WTC11 (cell line): ENCODE results near the gene PTGES2. TPM values are rescaled to one million over a fixed set of nuclear protein-coding genes. Genes with fewer than 3 reads are reported as not detected.

Experiments
- CDX4 ChIP-seq: fragments of 250-450 bp; sonication (Bioruptor Pico); IDR thresholded peaks from 2 replicates; pipeline ENCODE4 v1.9.0; 2021; ENCODE audit warnings: moderate library complexity, mild to moderate bottlenecking, inconsistent platforms, borderline replicate concordance
- ETV6 ChIP-seq: sonication (generic); formaldehyde crosslinking; IDR thresholded peaks from 2 replicates; pipeline ENCODE4 v1.8.1; 2022; ENCODE audit warnings: mild to moderate bottlenecking, missing genetic modification reagents
- FOXJ3 ChIP-seq: sonication (generic); formaldehyde crosslinking; IDR thresholded peaks from 2 replicates; pipeline ENCODE4 v1.9.0; 2021; ENCODE audit warnings: missing genetic modification reagents, mild to moderate bottlenecking, borderline replicate concordance
- FOXP1 ChIP-seq: sonication (generic); formaldehyde crosslinking; IDR thresholded peaks from 2 replicates; pipeline ENCODE4 v1.8.0; 2022; ENCODE audit warnings: missing genetic modification reagents, mild to moderate bottlenecking, moderate library complexity, borderline replicate concordance
- GABPB1 ChIP-seq: sonication (generic); formaldehyde crosslinking; IDR thresholded peaks from 2 replicates; pipeline ENCODE4 v1.8.1; 2023; ENCODE audit warnings: mild to moderate bottlenecking, missing genetic modification reagents
- NFE2L1 ChIP-seq: sonication (generic); formaldehyde crosslinking; IDR thresholded peaks from 2 replicates; pipeline ENCODE4 v1.8.1; 2023; ENCODE audit warnings: missing genetic modification reagents
- NFYB ChIP-seq: sonication (generic); formaldehyde crosslinking; conservative IDR thresholded peaks from 2 replicates; pipeline ENCODE4 v1.8.0; 2022; ENCODE audit warnings: low read depth, missing genetic modification reagents
- SOX15 ChIP-seq: fragments of 250-450 bp; sonication (Bioruptor Pico); IDR thresholded peaks from 2 replicates; pipeline ENCODE4 v1.9.0; 2021; ENCODE audit warnings: mild to moderate bottlenecking
- STAT6 ChIP-seq: sonication (generic); formaldehyde crosslinking; conservative IDR thresholded peaks from 2 replicates; pipeline ENCODE4 v1.8.1; 2023; ENCODE audit warnings: mild to moderate bottlenecking, low read depth, missing genetic modification reagents, moderate library complexity
- TEAD4 ChIP-seq: sonication (generic); formaldehyde crosslinking; IDR thresholded peaks from 2 replicates; pipeline ENCODE4 v1.8.0; 2022; ENCODE audit warnings: mild to moderate bottlenecking, missing genetic modification reagents
- USF2 ChIP-seq: sonication (generic); formaldehyde crosslinking; IDR thresholded peaks from 2 replicates; pipeline ENCODE4 v1.8.1; 2023; ENCODE audit warnings: mild to moderate bottlenecking, missing genetic modification reagents, moderate library complexity
- ZBTB21 ChIP-seq: sonication (generic); formaldehyde crosslinking; IDR thresholded peaks from 2 replicates; pipeline ENCODE4 v1.8.1; 2023; ENCODE audit warnings: mild to moderate bottlenecking, missing genetic modification reagents, borderline replicate concordance
- ZNF232 ChIP-seq: sonication (generic); formaldehyde crosslinking; IDR thresholded peaks from 2 replicates; pipeline ENCODE4 v1.8.0; 2022; ENCODE audit warnings: mild to moderate bottlenecking, missing genetic modification reagents
- ZNF317 ChIP-seq: sonication (generic); formaldehyde crosslinking; IDR thresholded peaks from 2 replicates; pipeline ENCODE4 v1.8.1; 2023; ENCODE audit warnings: low read depth, mild to moderate bottlenecking, moderate library complexity, missing genetic modification reagents, borderline replicate concordance
- total RNA-seq: library from RNA; stranded (reverse); gene quantifications from 3 replicates; pipeline ENCODE4 v1.2.3, GENCODE V29; 2021
- TF ChIP-seq, protein P1 (sequence below): sonication (generic); formaldehyde crosslinking; IDR thresholded peaks from 2 replicates; pipeline ENCODE4 v1.8.0; 2023; ENCODE audit warnings: mild to moderate bottlenecking, missing genetic modification reagents
- TF ChIP-seq, protein P2 (sequence below): sonication (generic); formaldehyde crosslinking; IDR thresholded peaks from 2 replicates; pipeline ENCODE4 v1.8.1; 2023; ENCODE audit warnings: mild to moderate bottlenecking, missing genetic modification reagents
- TF ChIP-seq, protein P3 (sequence below): sonication (generic); formaldehyde crosslinking; IDR thresholded peaks from 2 replicates; pipeline ENCODE4 v1.8.0; 2022; ENCODE audit warnings: mild to moderate bottlenecking, missing genetic modification reagents
- TF ChIP-seq, protein P4 (sequence below): sonication (generic); formaldehyde crosslinking; conservative IDR thresholded peaks from 2 replicates; pipeline ENCODE4 v1.8.1; 2022; ENCODE audit warnings: mild to moderate bottlenecking, missing genetic modification reagents
- TF ChIP-seq, protein P5 (sequence below): fragments of 250-450 bp; sonication (Bioruptor Pico); IDR thresholded peaks from 2 replicates; pipeline ENCODE4 v1.9.0; 2021; ENCODE audit warnings: mild to moderate bottlenecking, borderline replicate concordance
- TF ChIP-seq, protein P6 (sequence below): sonication (generic); formaldehyde crosslinking; IDR thresholded peaks from 2 replicates; pipeline ENCODE4 v1.8.1; 2022; ENCODE audit warnings: missing genetic modification reagents, borderline replicate concordance

PTGES2 gene
- total RNA-seq, 1 experiment from 2014 or later: 118 TPM

DNA sequence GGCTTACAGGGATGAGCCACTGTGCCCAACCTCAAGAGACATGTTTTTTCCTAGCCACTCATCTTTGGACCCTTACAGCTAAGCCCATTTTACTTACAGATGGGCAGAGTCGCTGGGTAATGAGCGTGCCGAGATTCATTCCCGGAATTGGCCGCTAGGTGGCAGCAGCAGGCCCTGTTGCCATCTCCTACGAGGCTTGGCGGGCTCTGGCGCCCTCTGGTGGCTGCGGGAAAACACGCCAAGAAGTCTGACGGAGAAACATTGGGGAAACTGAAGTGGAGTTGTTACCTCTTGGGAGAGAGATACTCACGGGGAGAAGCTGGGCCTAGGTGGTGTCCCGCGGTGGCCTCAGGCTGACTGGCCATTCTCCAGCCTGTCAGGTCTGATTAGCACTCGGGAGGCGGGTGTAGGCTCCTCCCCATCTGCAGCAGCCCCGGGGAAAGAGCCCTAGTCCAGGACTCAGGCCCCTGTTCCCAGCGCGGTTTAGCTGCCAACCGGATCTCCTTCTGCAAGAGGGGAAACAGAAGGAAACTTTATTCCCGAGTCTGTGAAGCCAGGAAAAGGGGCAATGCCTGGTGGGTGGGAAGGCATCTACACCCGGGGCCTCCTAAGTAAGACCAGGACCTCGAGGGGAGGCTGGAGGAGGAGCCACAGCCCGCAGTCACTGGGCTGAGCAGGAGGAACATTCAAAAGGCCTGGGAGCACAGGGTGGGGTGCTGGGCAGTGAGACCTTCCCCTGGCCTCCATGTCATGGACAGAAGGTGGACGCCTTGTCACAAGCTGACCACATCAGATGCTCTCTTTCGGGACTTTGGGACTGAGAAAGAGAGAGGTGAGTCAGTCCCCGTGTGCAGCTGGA is 9.7 kb downstream of the PTGES2 start (continued):
- TF ChIP-seq, protein P1, sequence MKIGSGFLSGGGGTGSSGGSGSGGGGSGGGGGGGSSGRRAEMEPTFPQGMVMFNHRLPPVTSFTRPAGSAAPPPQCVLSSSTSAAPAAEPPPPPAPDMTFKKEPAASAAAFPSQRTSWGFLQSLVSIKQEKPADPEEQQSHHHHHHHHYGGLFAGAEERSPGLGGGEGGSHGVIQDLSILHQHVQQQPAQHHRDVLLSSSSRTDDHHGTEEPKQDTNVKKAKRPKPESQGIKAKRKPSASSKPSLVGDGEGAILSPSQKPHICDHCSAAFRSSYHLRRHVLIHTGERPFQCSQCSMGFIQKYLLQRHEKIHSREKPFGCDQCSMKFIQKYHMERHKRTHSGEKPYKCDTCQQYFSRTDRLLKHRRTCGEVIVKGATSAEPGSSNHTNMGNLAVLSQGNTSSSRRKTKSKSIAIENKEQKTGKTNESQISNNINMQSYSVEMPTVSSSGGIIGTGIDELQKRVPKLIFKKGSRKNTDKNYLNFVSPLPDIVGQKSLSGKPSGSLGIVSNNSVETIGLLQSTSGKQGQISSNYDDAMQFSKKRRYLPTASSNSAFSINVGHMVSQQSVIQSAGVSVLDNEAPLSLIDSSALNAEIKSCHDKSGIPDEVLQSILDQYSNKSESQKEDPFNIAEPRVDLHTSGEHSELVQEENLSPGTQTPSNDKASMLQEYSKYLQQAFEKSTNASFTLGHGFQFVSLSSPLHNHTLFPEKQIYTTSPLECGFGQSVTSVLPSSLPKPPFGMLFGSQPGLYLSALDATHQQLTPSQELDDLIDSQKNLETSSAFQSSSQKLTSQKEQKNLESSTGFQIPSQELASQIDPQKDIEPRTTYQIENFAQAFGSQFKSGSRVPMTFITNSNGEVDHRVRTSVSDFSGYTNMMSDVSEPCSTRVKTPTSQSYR (CRISPR knock-in tag): no peak
- no peak for TF ChIP-seq STAT6 (CRISPR knock-in tag)
- TF ChIP-seq TEAD4: no peak
- peak; percentile 77; the same call in 1 of the 2 replicates for TF ChIP-seq ETV6
- TF ChIP-seq GABPB1: peak; percentile 60; the same call in 1 of the 2 replicates
- no peak for TF ChIP-seq SOX15
- peak; percentile 26; the same call in 1 of the 2 replicates for TF ChIP-seq NFE2L1 (CRISPR knock-in tag)
- no peak for TF ChIP-seq FOXJ3
- TF ChIP-seq, protein P2, sequence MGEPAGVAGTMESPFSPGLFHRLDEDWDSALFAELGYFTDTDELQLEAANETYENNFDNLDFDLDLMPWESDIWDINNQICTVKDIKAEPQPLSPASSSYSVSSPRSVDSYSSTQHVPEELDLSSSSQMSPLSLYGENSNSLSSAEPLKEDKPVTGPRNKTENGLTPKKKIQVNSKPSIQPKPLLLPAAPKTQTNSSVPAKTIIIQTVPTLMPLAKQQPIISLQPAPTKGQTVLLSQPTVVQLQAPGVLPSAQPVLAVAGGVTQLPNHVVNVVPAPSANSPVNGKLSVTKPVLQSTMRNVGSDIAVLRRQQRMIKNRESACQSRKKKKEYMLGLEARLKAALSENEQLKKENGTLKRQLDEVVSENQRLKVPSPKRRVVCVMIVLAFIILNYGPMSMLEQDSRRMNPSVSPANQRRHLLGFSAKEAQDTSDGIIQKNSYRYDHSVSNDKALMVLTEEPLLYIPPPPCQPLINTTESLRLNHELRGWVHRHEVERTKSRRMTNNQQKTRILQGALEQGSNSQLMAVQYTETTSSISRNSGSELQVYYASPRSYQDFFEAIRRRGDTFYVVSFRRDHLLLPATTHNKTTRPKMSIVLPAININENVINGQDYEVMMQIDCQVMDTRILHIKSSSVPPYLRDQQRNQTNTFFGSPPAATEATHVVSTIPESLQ: no peak
- TF ChIP-seq ZNF317 (CRISPR knock-in tag): no peak
- TF ChIP-seq NFYB (CRISPR knock-in tag): no peak
- no peak for TF ChIP-seq CDX4 (CRISPR knock-in tag)
- peak; percentile 34; the same call in 1 of the 2 replicates for TF ChIP-seq FOXP1
- TF ChIP-seq ZNF232: no peak
- TF ChIP-seq, protein P3, sequence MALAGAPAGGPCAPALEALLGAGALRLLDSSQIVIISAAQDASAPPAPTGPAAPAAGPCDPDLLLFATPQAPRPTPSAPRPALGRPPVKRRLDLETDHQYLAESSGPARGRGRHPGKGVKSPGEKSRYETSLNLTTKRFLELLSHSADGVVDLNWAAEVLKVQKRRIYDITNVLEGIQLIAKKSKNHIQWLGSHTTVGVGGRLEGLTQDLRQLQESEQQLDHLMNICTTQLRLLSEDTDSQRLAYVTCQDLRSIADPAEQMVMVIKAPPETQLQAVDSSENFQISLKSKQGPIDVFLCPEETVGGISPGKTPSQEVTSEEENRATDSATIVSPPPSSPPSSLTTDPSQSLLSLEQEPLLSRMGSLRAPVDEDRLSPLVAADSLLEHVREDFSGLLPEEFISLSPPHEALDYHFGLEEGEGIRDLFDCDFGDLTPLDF (CRISPR knock-in tag): no peak
- TF ChIP-seq, protein P4, sequence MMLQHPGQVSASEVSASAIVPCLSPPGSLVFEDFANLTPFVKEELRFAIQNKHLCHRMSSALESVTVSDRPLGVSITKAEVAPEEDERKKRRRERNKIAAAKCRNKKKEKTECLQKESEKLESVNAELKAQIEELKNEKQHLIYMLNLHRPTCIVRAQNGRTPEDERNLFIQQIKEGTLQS (CRISPR knock-in tag): no peak
- TF ChIP-seq ZBTB21 (CRISPR knock-in tag): no peak
- TF ChIP-seq, protein P5, sequence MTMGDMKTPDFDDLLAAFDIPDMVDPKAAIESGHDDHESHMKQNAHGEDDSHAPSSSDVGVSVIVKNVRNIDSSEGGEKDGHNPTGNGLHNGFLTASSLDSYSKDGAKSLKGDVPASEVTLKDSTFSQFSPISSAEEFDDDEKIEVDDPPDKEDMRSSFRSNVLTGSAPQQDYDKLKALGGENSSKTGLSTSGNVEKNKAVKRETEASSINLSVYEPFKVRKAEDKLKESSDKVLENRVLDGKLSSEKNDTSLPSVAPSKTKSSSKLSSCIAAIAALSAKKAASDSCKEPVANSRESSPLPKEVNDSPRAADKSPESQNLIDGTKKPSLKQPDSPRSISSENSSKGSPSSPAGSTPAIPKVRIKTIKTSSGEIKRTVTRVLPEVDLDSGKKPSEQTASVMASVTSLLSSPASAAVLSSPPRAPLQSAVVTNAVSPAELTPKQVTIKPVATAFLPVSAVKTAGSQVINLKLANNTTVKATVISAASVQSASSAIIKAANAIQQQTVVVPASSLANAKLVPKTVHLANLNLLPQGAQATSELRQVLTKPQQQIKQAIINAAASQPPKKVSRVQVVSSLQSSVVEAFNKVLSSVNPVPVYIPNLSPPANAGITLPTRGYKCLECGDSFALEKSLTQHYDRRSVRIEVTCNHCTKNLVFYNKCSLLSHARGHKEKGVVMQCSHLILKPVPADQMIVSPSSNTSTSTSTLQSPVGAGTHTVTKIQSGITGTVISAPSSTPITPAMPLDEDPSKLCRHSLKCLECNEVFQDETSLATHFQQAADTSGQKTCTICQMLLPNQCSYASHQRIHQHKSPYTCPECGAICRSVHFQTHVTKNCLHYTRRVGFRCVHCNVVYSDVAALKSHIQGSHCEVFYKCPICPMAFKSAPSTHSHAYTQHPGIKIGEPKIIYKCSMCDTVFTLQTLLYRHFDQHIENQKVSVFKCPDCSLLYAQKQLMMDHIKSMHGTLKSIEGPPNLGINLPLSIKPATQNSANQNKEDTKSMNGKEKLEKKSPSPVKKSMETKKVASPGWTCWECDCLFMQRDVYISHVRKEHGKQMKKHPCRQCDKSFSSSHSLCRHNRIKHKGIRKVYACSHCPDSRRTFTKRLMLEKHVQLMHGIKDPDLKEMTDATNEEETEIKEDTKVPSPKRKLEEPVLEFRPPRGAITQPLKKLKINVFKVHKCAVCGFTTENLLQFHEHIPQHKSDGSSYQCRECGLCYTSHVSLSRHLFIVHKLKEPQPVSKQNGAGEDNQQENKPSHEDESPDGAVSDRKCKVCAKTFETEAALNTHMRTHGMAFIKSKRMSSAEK: no peak
- TF ChIP-seq, protein P6, sequence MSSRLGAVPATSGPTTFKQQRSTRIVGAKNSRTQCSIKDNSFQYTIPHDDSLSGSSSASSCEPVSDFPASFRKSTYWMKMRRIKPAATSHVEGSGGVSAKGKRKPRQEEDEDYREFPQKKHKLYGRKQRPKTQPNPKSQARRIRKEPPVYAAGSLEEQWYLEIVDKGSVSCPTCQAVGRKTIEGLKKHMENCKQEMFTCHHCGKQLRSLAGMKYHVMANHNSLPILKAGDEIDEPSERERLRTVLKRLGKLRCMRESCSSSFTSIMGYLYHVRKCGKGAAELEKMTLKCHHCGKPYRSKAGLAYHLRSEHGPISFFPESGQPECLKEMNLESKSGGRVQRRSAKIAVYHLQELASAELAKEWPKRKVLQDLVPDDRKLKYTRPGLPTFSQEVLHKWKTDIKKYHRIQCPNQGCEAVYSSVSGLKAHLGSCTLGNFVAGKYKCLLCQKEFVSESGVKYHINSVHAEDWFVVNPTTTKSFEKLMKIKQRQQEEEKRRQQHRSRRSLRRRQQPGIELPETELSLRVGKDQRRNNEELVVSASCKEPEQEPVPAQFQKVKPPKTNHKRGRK (CRISPR knock-in tag): no peak
- TF ChIP-seq USF2 (CRISPR knock-in tag): no peak
